Stomach (tissue), 4 donors: ENCODE results near the gene ODC1.

Source experiments
- CTCF ChIP-seq, 7 experiments: fragments of 450-650 bp in 4 of 7; fragments of 200-600 bp in 3 of 7; sonication (generic) in 3 of 7; IDR thresholded peaks; one replicate each; pipeline ENCODE4 v1.5.1; 2016 to 2019; ENCODE audit warnings: antibody characterized with exemption in 7 of 7, control low read depth in 2 of 7, mild to moderate bottlenecking in 1 of 7
- EP300 ChIP-seq: sonication (generic); formaldehyde crosslinking; IDR thresholded peaks from one replicate; pipeline ENCODE4 v1.6.1; 2017; ENCODE audit warnings: antibody characterized with exemption
- POLR2A ChIP-seq, 4 donors: fragments of 450-650 bp; IDR thresholded peaks; one replicate each; pipeline ENCODE4 v1.6.1; 2016; ENCODE audit warnings: antibody characterized with exemption in 4 of 4, control low read depth in 2 of 4, mild to moderate bottlenecking in 1 of 4, moderate library complexity in 1 of 4
- POLR2AphosphoS5 ChIP-seq, 3 donors: sonication (generic); formaldehyde crosslinking; IDR thresholded peaks; one replicate each; pipeline ENCODE4 v1.6.1; 2016; ENCODE audit warnings: antibody characterized with exemption in 3 of 3

- no peak for TF ChIP-seq CTCF (IDR thresholded peaks at IDR 0.05)
- TF ChIP-seq POLR2A (IDR thresholded peaks at IDR 0.05) = no peak
- TF ChIP-seq POLR2AphosphoS5 (IDR thresholded peaks at IDR 0.05) = no peak
- no peak for TF ChIP-seq EP300
Measured at GRCh38 chr2:10482913-10483312, 34.8 kb upstream of the ODC1 start.
